GM23248 (cell line): ENCODE results near the gene KATNA1. TPM values are rescaled to one million over a fixed set of nuclear protein-coding genes. Genes with fewer than 3 reads are reported as not detected.
"Not testable (repeated sequence)": the region's sequence is repeated elsewhere in the genome, so short reads cannot be mapped to it uniquely, and the experiment has no call there.

Source experiments
- DNase-seq: peaks from one replicate; pipeline ENCODE4 v3.0.0-alpha.2; 2015
- H2AFZ ChIP-seq: fragments of 200-600 bp; sonication (generic); 2 replicates; pipeline ENCODE4 v1.6.1; 2016; ENCODE audit warnings: antibody characterized with exemption
- H3F3A ChIP-seq: fragments of 200-600 bp; sonication (generic); 2 replicates; pipeline ENCODE4 v1.6.1; 2016; ENCODE audit warnings: mild to moderate bottlenecking, antibody characterized with exemption, mixed run types; ENCODE audit not compliant: insufficient read depth
- H3K27ac ChIP-seq: fragments of 200-600 bp; sonication (generic); 2 replicates; pipeline ENCODE4 v1.5.1; 2016; ENCODE audit warnings: mild to moderate bottlenecking
- H3K27me3 ChIP-seq: fragments of 200-600 bp; sonication (generic); replicated peaks from 2 replicates; pipeline ENCODE4 v1.6.1; 2016; ENCODE audit warnings: mild to moderate bottlenecking; ENCODE audit not compliant: insufficient read depth
- H3K36me3 ChIP-seq: fragments of 200-600 bp; sonication (generic); 2 replicates; pipeline ENCODE4 v1.6.1; 2016; ENCODE audit warnings: low read depth, mild to moderate bottlenecking
- H3K4me1 ChIP-seq: fragments of 200-600 bp; sonication (generic); 2 replicates; pipeline ENCODE4 v1.6.1; 2016; ENCODE audit warnings: mild to moderate bottlenecking; ENCODE audit not compliant: insufficient read depth
- H3K4me2 ChIP-seq: fragments of 200-600 bp; sonication (generic); one replicate; pipeline ENCODE4 v1.6.1; 2016; ENCODE audit warnings: mild to moderate bottlenecking; ENCODE audit not compliant: unreplicated experiment
- H3K4me3 ChIP-seq: fragments of 200-600 bp; sonication (generic); 2 replicates; pipeline ENCODE4 v1.5.1; 2016; ENCODE audit warnings: mild to moderate bottlenecking
- H3K79me2 ChIP-seq: fragments of 200-600 bp; sonication (generic); 2 replicates; pipeline ENCODE4 v1.6.1; 2016; ENCODE audit warnings: mild to moderate bottlenecking; ENCODE audit not compliant: insufficient read depth
- H3K9ac ChIP-seq: fragments of 200-600 bp; sonication (generic); 2 replicates; pipeline ENCODE4 v1.6.1; 2016; ENCODE audit warnings: mild to moderate bottlenecking
- H3K9me2 ChIP-seq: fragments of 200-600 bp; sonication (generic); 2 replicates; pipeline ENCODE4 v1.6.1; 2016; ENCODE audit warnings: mixed run types, mild to moderate bottlenecking, moderate library complexity; ENCODE audit not compliant: insufficient read depth
- H3K9me3 ChIP-seq: fragments of 200-600 bp; sonication (generic); one replicate; pipeline ENCODE4 v1.6.1; 2017; ENCODE audit warnings: low read depth
- H4K20me1 ChIP-seq: fragments of 200-600 bp; sonication (generic); 2 replicates; pipeline ENCODE4 v1.6.0; 2016; ENCODE audit not compliant: insufficient read depth
- EZH2 ChIP-seq: fragments of 200-600 bp; sonication (generic); IDR thresholded peaks from 2 replicates; pipeline ENCODE4 v1.6.1; 2018; ENCODE audit warnings: antibody characterized with exemption, mild to moderate bottlenecking; ENCODE audit not compliant: insufficient read depth, poor library complexity, severe bottlenecking
- EZH2phosphoT487 ChIP-seq: fragments of 200-600 bp; sonication (generic); IDR thresholded peaks from 2 replicates; pipeline ENCODE4 v1.6.1; 2018; ENCODE audit warnings: antibody characterized with exemption, moderate library complexity, mild to moderate bottlenecking, low read depth; ENCODE audit not compliant: insufficient read depth
- WGBS, 2 experiments: methylation state at CpG; one replicate each; pipeline ENCODE4 v1.1.6; 2015 to 2017; ENCODE audit warnings: low lambda C conversion rate in 2 of 2, low coverage in 1 of 2; ENCODE audit errors: missing lambda C conversion rate in 2 of 2; 5-methylcytosine and 5-hydroxymethylcytosine counted together
- in situ Hi-C: fragments of 300-500 bp; cut with MboI; formaldehyde crosslinking; loops from 2 replicates; pipeline ENCODE4 v1.15.0; 2020
- polyA plus RNA-seq: library from polyadenylated mRNA; unstranded; fragments of >200 nt; fragmentation: Nextera tagmentation; extraction: Ambion mirVana; gene quantifications from 2 replicates; pipeline ENCODE4 v1.2.1, GENCODE V29; 2016
- total RNA-seq: library from RNA; depleted of rRNA; stranded (reverse); fragments of >200 nt; shearing (Covaris generic); gene quantifications from 2 replicates; pipeline ENCODE4 v1.2.3, GENCODE V29; 2014

Gene KATNA1
- total and polyA plus RNA-seq, 2 experiments from 2014 or later, result 27.1 to 30.9 TPM

DNA sequence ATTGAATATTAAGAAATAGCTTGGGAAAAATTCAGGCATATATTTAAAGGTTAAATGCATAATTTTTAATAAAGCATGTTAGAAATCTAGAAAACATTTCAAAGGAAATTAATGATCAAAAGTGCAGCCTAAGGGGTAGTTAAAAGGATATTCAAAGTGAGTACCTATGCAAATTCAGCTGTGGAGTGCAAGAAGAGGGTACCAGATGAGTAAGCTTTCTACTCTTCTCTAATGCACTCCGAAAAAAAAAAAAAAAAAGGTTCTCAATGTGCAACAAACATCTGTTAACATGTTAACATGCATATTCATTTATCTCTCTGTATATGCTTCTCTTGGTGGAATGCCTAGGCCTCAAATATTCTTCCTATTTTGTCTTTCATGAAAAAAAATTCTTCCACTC lies 32.0 kb upstream of the KATNA1 start:
- no peak for DNase-seq
- peaks cover 65% of the 10 kb centered on the region for H3K79me2 ChIP-seq

GRCh38 chr6:149672265-149672664 lies 23.8 kb upstream of the KATNA1 start:
- H3K9ac ChIP-seq, H3K27me3 ChIP-seq, H3K27ac ChIP-seq, H3K4me1 ChIP-seq, H3K4me3 ChIP-seq, H3F3A ChIP-seq, H3K9me2 ChIP-seq, H3K4me2 ChIP-seq, DNase-seq, H4K20me1 ChIP-seq, H2AFZ ChIP-seq, in situ Hi-C loops, H3K9me3 ChIP-seq: not testable (repeated sequence)
- H3K36me3 ChIP-seq, result peaks cover 39% of the 10 kb centered on the region
- H3K79me2 ChIP-seq, result peaks cover 16% of the 10 kb centered on the region; the same call in 1 of the 2 replicates

More for the DNA sequence above, 32.0 kb upstream of the KATNA1 start:
- no peaks in the 10 kb centered on the region for H3K9me2 ChIP-seq
- WGBS, 2 experiments, result 81 to 85% methylated on average over 1 of the region's 1 CpG
- H2AFZ ChIP-seq, result no peak overlapping the region
- no peak overlapping the region for H3K27ac ChIP-seq
- no peak overlapping the region for H3K4me3 ChIP-seq
- no peak overlapping the region for H3K4me2 ChIP-seq
- no peaks in the 10 kb centered on the region for H4K20me1 ChIP-seq
- H3K36me3 ChIP-seq, result peaks cover 51% of the 10 kb centered on the region
- TF ChIP-seq EZH2phosphoT487 (no peak), EZH2 (no peak)
- in situ Hi-C loops, result no loop called here
- H3K9ac ChIP-seq, result no peak overlapping the region
- no peaks in the 10 kb centered on the region for H3F3A ChIP-seq
- H3K4me1 ChIP-seq, result no peaks in the 10 kb centered on the region
- no peaks in the 10 kb centered on the region for H3K9me3 ChIP-seq
- no peaks in the 10 kb centered on the region for H3K27me3 ChIP-seq

- H2AFZ ChIP-seq, result no peak overlapping the region
- no peaks in the 10 kb centered on the region for H4K20me1 ChIP-seq
- peaks cover 54% of the 10 kb centered on the region for H3K36me3 ChIP-seq
- H3K9ac ChIP-seq, result no peak overlapping the region
- no peaks in the 10 kb centered on the region for H3K27me3 ChIP-seq
- H3K4me3 ChIP-seq, result no peak overlapping the region
- no peak overlapping the region for H3K4me2 ChIP-seq
- no peak for DNase-seq
- no peaks in the 10 kb centered on the region; the same call in 1 of the 2 replicates for H3K79me2 ChIP-seq
- H3F3A ChIP-seq, result no peaks in the 10 kb centered on the region
- no peaks in the 10 kb centered on the region for H3K9me3 ChIP-seq
- TF ChIP-seq EZH2, result no peak
- no peak for TF ChIP-seq EZH2phosphoT487
- H3K4me1 ChIP-seq, result no peaks in the 10 kb centered on the region
- H3K9me2 ChIP-seq, result no peaks in the 10 kb centered on the region
- no peak overlapping the region for H3K27ac ChIP-seq
- in situ Hi-C loops, result no loop called here
- WGBS, 2 experiments, result 92 to 93% methylated on average over 4 of the region's 4 CpGs
These were observed 11.5 kb upstream of the KATNA1 start for GRCh38 chr6:149660028-149660427.

- Histone ChIP-seq H2AFZ (no peak overlapping the region), H3K9me2 (no peaks in the 10 kb centered on the region), H3K79me2 (no peaks in the 10 kb centered on the region), H3K4me2 (no peak overlapping the region), H3K27ac (no peak overlapping the region), H4K20me1 (no peaks in the 10 kb centered on the region), H3F3A (no peaks in the 10 kb centered on the region), H3K4me1 (no peaks in the 10 kb centered on the region), H3K9ac (no peak overlapping the region), H3K36me3 (peaks cover 39% of the 10 kb centered on the region), H3K27me3 (no peaks in the 10 kb centered on the region), H3K9me3 (no peaks in the 10 kb centered on the region), H3K4me3 (no peak overlapping the region)
- WGBS, 2 experiments, result 90 to 94% methylated on average over 5 of the region's 5 CpGs
- TF ChIP-seq EZH2 (no peak), EZH2phosphoT487 (no peak)
- in situ Hi-C loops, result no loop called here
- DNase-seq, result no peak
These were observed 8.9 kb upstream of the KATNA1 start for GRCh38 chr6:149657441-149657840.

DNA sequence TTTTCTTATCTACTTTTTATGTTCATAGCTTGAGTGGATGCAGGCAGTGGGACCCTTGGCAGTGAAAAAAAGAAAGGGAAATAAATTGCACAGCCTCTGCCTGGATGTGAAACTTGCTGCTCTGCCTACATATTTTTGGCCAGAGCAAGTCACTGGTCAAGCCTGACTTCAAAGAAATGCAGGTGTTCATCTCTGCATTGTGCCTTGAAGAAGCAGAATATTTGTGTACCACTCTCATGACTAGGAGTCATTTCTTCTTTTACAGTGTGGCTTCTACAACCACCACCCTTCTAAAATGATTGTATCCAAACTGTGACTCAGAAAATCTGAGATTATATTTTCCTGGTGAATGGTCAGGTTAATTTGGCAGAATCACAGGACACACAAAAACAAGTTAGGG lies 2.5 kb upstream of the KATNA1 start:
- H3K9ac ChIP-seq, result no peak overlapping the region
- no peak overlapping the region for H3K4me3 ChIP-seq
- in situ Hi-C loops, result no loop called here
- H2AFZ ChIP-seq, result no peak overlapping the region
- peaks cover 8% of the 10 kb centered on the region for H3K4me1 ChIP-seq
- H3K27me3 ChIP-seq, result no peaks in the 10 kb centered on the region
- H3K27ac ChIP-seq, result no peak overlapping the region
- no peaks in the 10 kb centered on the region for H3K9me2 ChIP-seq
- no peaks in the 10 kb centered on the region for H3K9me3 ChIP-seq
- H4K20me1 ChIP-seq, result no peaks in the 10 kb centered on the region
- H3K79me2 ChIP-seq, result peaks cover 20% of the 10 kb centered on the region
- TF ChIP-seq EZH2 (no peak), EZH2phosphoT487 (no peak)
- no peak overlapping the region for H3K4me2 ChIP-seq
- peaks cover 22% of the 10 kb centered on the region for H3F3A ChIP-seq
- no peaks in the 10 kb centered on the region for H3K36me3 ChIP-seq
- no peak for DNase-seq
